ENCODE measurements around the gene OSBPL5.

DNA sequence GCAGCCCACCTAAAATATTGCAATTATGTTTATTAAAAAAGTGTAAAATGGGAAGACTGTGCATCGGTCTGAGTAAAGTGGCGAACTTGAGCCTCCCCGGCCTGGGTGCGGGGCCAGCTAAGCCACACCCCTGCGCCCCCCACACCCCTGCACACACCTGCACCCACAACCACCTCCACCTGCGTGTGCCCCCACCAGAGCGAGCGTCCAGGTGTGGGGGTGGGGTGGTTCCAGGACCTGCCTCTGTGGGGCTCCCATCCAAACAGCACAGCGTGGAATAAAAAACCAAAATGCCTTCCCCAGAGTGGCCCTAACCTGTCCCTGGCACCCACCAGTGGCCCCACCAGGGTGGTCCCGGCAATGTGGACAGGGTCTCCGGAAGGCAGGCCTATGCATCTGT, 77.7 kb downstream of the OSBPL5 start:
- TF ChIP-seq, protein P1, sequence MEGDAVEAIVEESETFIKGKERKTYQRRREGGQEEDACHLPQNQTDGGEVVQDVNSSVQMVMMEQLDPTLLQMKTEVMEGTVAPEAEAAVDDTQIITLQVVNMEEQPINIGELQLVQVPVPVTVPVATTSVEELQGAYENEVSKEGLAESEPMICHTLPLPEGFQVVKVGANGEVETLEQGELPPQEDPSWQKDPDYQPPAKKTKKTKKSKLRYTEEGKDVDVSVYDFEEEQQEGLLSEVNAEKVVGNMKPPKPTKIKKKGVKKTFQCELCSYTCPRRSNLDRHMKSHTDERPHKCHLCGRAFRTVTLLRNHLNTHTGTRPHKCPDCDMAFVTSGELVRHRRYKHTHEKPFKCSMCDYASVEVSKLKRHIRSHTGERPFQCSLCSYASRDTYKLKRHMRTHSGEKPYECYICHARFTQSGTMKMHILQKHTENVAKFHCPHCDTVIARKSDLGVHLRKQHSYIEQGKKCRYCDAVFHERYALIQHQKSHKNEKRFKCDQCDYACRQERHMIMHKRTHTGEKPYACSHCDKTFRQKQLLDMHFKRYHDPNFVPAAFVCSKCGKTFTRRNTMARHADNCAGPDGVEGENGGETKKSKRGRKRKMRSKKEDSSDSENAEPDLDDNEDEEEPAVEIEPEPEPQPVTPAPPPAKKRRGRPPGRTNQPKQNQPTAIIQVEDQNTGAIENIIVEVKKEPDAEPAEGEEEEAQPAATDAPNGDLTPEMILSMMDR (IDR thresholded peaks at IDR 0.05 in 4 of 5, conservative IDR thresholded peaks at IDR 0.05 in 1 of 5): no peak
- no peak for TF ChIP-seq POLR2A (IDR thresholded peaks at IDR 0.05)

Data from gastrocnemius medialis (tissue), 4 donors.